ENCODE data around the gene GRM8.

GRM8 gene

DNA sequence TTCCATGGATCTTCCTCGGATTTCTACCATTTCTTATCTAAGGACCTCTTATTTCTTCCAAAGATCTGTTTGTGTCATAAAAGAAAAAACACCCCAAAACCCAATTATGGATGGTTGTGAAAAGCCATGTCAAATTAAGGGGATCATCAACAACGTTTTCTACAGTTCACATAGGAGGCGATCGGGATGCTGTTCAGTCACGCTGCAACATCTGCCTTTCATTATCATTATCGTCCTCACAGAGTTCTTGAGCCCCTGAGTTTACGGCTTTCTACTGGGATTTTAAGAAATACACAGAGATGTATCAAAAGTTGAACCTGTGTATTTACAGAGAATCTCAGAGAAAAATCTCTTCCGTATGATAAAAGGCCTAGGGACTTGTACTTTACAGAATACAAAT is 101.4 kb downstream of the GRM8 start:
- H3K4me3 ChIP-seq (ENCODE audit: insufficient read length, low read depth): no peak overlapping the region
- TF ChIP-seq SUZ12 (IDR thresholded peaks at IDR 0.05; ENCODE audit: extremely low read depth, insufficient read depth, insufficient read length) (no peak), ZNF274 (IDR thresholded peaks at IDR 0.05; ENCODE audit: low read depth, low read length) (no peak), YY1 (IDR thresholded peaks at IDR 0.05; ENCODE audit: insufficient read depth, insufficient read length) (no peak)
- H3K4me1 ChIP-seq (ENCODE audit: insufficient read depth, insufficient read length): no peaks in the 10 kb centered on the region
- H3K9me3 ChIP-seq (ENCODE audit: insufficient read depth, low read length): no peaks in the 10 kb centered on the region
- no peaks in the 10 kb centered on the region for H3K27me3 ChIP-seq (ENCODE audit: insufficient read depth, insufficient read length)
- no peak for DNase-seq (ENCODE audit: low read depth, low spot score)
- H3K9ac ChIP-seq (ENCODE audit: insufficient read length, low read depth): no peak overlapping the region
- no peaks in the 10 kb centered on the region for H3K36me3 ChIP-seq (ENCODE audit: insufficient read depth, insufficient read length, low read length)

DNA sequence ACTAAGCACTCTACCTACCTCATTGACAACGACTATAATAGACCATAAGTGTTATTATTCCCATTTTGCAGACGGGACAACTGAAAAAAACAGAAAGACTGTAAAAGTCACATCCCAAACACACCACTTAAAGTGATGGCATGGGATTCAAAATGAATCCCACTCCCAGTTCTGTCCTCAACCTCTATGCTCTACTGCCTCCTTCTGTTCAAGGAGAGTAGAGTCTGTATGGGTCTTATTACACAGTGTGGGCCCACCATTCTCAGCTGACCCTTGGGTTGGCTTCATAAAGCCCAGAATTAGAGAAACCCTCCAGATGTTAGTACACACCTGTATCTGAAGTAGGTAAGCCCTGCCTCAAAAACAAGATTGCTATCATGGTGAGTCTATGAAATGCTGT is 102.2 kb downstream of the GRM8 start:
- TF ChIP-seq YY1 (IDR thresholded peaks at IDR 0.05; ENCODE audit: insufficient read depth, insufficient read length) (no peak), SUZ12 (IDR thresholded peaks at IDR 0.05; ENCODE audit: extremely low read depth, insufficient read depth, insufficient read length) (no peak), ZNF274 (IDR thresholded peaks at IDR 0.05; ENCODE audit: low read depth, low read length) (no peak)
- Histone ChIP-seq H3K9ac (ENCODE audit: insufficient read length, low read depth) (no peak overlapping the region), H3K36me3 (ENCODE audit: insufficient read depth, insufficient read length, low read length) (no peaks in the 10 kb centered on the region), H3K27me3 (ENCODE audit: insufficient read depth, insufficient read length) (no peaks in the 10 kb centered on the region), H3K4me1 (ENCODE audit: insufficient read depth, insufficient read length) (no peaks in the 10 kb centered on the region), H3K9me3 (ENCODE audit: insufficient read depth, low read length) (no peaks in the 10 kb centered on the region), H3K4me3 (ENCODE audit: insufficient read length, low read depth) (no peak overlapping the region)
- no peak for DNase-seq (ENCODE audit: low read depth, low spot score)

DNA sequence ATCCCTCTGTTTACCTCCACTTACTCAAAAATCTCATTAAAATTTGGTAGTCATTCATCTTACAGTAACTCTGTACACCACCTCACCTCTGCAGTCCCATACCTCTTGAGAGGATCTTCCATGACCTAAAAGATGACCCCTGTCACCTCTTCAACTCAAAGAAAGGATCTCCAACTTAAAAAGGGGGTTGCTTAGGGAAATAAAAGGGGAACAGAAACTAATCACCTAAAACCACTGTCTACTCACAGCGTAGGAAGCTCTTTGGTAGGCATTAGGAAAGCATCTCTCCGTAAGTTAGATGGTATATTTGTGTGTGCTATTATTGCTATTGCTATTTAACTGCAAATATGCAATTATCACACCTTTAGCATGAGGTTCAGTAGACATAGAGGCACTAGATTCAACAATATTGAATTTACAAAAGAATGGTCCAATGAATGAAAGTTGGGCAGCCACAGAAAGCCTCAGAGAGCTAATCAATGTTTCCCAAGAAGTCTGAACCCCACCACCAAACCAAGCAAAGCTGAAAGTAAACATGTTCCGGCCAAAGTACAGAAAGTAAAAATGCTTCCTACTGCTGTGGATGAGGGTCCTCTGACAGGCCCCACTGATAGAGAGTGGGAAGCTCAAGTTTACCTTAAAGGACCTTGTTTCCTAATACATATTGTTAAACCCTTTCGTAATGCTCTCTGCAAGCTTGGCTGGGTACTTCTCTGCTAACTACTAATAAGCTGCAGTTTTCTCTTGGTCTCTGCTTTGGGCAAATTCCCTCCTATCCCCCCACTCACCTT is 105.8 kb downstream of the GRM8 start:
- DNase-seq (ENCODE audit: low read depth, low spot score): no peak
- Histone ChIP-seq H3K27me3 (ENCODE audit: insufficient read depth, insufficient read length) (no peaks in the 10 kb centered on the region), H3K9ac (ENCODE audit: insufficient read length, low read depth) (no peak overlapping the region), H3K4me3 (ENCODE audit: insufficient read length, low read depth) (no peak overlapping the region), H3K4me1 (ENCODE audit: insufficient read depth, insufficient read length) (no peaks in the 10 kb centered on the region), H3K36me3 (ENCODE audit: insufficient read depth, insufficient read length, low read length) (no peaks in the 10 kb centered on the region), H3K9me3 (ENCODE audit: insufficient read depth, low read length) (no peaks in the 10 kb centered on the region)
- TF ChIP-seq SUZ12 (IDR thresholded peaks at IDR 0.05; ENCODE audit: extremely low read depth, insufficient read depth, insufficient read length): no peak
- no peak for TF ChIP-seq YY1 (IDR thresholded peaks at IDR 0.05; ENCODE audit: insufficient read depth, insufficient read length)
- TF ChIP-seq ZNF274 (IDR thresholded peaks at IDR 0.05; ENCODE audit: low read depth, low read length): no peak

DNA sequence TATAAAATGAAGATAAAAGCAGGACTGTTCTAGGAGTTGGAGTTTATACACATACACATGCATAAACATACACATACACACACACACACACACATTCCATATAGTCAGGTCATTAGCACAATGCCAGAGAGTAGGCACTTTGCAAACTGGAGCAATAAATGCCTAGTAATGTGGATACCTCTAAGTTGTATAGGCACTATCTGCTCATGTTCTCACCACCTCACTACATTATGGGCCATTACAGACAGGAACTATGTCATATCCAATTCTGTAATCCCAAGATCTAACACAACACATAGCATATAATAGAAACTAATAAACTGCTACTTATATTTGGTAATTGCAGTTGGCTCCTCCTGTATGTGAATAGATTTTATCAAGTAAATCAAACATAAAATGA is 115.6 kb downstream of the GRM8 start:
- TF ChIP-seq ZNF274 (IDR thresholded peaks at IDR 0.05; ENCODE audit: low read depth, low read length): no peak
- Histone ChIP-seq H3K27me3 (ENCODE audit: insufficient read depth, insufficient read length) (no peaks in the 10 kb centered on the region), H3K9ac (ENCODE audit: insufficient read length, low read depth) (no peak overlapping the region), H3K36me3 (ENCODE audit: insufficient read depth, insufficient read length, low read length) (no peaks in the 10 kb centered on the region), H3K4me1 (ENCODE audit: insufficient read depth, insufficient read length) (no peaks in the 10 kb centered on the region), H3K9me3 (ENCODE audit: insufficient read depth, low read length) (no peaks in the 10 kb centered on the region), H3K4me3 (ENCODE audit: insufficient read length, low read depth) (no peak overlapping the region)
- DNase-seq (ENCODE audit: low read depth, low spot score): no peak

DNA sequence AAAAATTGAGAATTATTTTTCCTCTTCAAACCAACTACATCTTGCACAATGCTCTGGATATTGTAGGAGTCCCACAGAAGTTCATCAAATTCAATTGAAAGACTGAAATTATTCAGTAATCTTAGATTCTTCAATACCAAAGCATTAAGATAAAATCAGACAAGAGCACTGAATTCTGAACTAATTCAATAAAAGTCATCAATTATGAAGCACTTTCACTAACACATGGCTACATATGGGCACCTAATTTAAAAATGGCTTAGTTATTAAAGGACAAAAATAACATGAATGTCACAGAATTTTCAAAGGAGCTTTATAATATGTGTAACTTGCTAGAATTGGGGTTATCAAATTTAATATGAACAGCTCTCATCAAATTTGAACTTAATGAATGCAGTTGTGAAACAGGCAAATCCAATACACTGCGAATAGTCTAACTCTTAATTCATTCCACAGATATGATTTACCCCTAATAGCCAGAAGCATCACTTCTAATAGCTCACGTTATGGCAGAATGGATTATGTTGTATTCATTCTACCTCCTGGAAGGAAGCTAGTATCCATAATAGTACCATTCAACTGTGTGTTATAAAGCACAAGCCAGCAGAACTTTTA is 116.8 kb downstream of the GRM8 start:
- H3K4me3 ChIP-seq (ENCODE audit: insufficient read length, low read depth): no peak overlapping the region
- TF ChIP-seq SUZ12 (IDR thresholded peaks at IDR 0.05; ENCODE audit: extremely low read depth, insufficient read depth, insufficient read length): no peak
- no peak for TF ChIP-seq ZNF274 (IDR thresholded peaks at IDR 0.05; ENCODE audit: low read depth, low read length)
- no peak for TF ChIP-seq YY1 (IDR thresholded peaks at IDR 0.05; ENCODE audit: insufficient read depth, insufficient read length)
- DNase-seq (ENCODE audit: low read depth, low spot score): no peak

DNA sequence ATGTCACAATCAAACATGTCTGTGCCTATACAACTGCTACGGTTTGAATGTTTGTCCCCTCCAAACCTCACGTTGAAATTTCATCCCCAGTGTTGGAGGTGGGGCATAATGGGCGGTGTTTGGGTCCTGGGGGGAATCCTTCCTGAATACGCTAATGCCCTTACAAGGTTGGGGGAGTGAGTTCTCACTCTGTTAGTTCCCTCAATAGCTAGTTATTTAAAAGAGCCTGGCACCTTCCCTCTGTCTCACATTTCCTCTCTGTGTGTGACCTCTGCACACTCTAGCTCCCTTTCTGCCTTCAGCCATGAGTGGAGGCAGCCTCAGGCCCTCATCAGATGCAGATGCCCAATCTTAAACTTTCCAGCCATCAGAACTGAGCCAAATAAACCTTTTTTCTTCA is 129.5 kb downstream of the GRM8 start:
- no peak for TF ChIP-seq ZNF274 (IDR thresholded peaks at IDR 0.05; ENCODE audit: low read depth, low read length)
- Histone ChIP-seq H3K9me3 (ENCODE audit: insufficient read depth, low read length) (no peaks in the 10 kb centered on the region), H3K27me3 (ENCODE audit: insufficient read depth, insufficient read length) (no peaks in the 10 kb centered on the region), H3K9ac (ENCODE audit: insufficient read length, low read depth) (no peak overlapping the region), H3K4me1 (ENCODE audit: insufficient read depth, insufficient read length) (no peaks in the 10 kb centered on the region), H3K4me3 (ENCODE audit: insufficient read length, low read depth) (no peak overlapping the region), H3K36me3 (ENCODE audit: insufficient read depth, insufficient read length, low read length) (no peaks in the 10 kb centered on the region)
- DNase-seq (ENCODE audit: low read depth, low spot score): no peak

More for the DNA sequence above, 116.8 kb downstream of the GRM8 start:
- no peaks in the 10 kb centered on the region for H3K4me1 ChIP-seq (ENCODE audit: insufficient read depth, insufficient read length)
- no peaks in the 10 kb centered on the region for H3K27me3 ChIP-seq (ENCODE audit: insufficient read depth, insufficient read length)
- H3K9ac ChIP-seq (ENCODE audit: insufficient read length, low read depth): no peak overlapping the region
- no peaks in the 10 kb centered on the region for H3K9me3 ChIP-seq (ENCODE audit: insufficient read depth, low read length)
- H3K36me3 ChIP-seq (ENCODE audit: insufficient read depth, insufficient read length, low read length): no peaks in the 10 kb centered on the region

DNA sequence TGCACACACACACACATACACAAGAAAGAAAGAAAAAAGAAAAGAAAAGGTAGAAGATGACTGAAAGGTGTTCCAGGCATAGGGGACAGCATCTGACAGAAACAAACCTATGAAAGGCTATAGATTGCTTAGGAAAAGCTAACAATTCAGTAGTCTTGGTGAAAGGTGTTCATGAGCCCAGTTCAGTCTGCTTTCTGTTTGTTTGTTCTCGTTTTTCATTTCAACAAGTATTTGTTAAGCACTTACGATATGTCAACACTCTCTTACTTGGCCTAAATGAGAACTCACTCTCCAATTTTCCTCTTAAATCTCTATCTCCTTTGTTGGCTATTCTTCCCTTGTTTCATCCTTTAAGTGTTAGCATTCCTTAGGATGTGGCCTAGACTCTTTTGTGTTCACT is 133.2 kb downstream of the GRM8 start:
- TF ChIP-seq ZNF274 (IDR thresholded peaks at IDR 0.05; ENCODE audit: low read depth, low read length) (no peak), YY1 (IDR thresholded peaks at IDR 0.05; ENCODE audit: insufficient read depth, insufficient read length) (no peak), SUZ12 (IDR thresholded peaks at IDR 0.05; ENCODE audit: extremely low read depth, insufficient read depth, insufficient read length) (no peak)
- Histone ChIP-seq H3K9ac (ENCODE audit: insufficient read length, low read depth) (no peak overlapping the region), H3K4me3 (ENCODE audit: insufficient read length, low read depth) (no peak overlapping the region), H3K36me3 (ENCODE audit: insufficient read depth, insufficient read length, low read length) (no peaks in the 10 kb centered on the region), H3K27me3 (ENCODE audit: insufficient read depth, insufficient read length) (no peaks in the 10 kb centered on the region), H3K4me1 (ENCODE audit: insufficient read depth, insufficient read length) (no peaks in the 10 kb centered on the region), H3K9me3 (ENCODE audit: insufficient read depth, low read length) (no peaks in the 10 kb centered on the region)
- DNase-seq (ENCODE audit: low read depth, low spot score): no peak
